BE2C (cell line): ENCODE measurements around the gene SUGP2.

Experiments
- DNase-seq: peaks from one replicate; pipeline ENCODE4 v3.0.0-alpha.2; 2020
- H3K27me3 ChIP-seq: fragments of 250-450 bp; sonication (Bioruptor Pico); 2 replicates; pipeline ENCODE4 v1.5.1; 2020; ENCODE audit warnings: mild to moderate bottlenecking
- H3K36me3 ChIP-seq: fragments of 250-450 bp; sonication (Bioruptor Pico); 2 replicates; pipeline ENCODE4 v1.5.1; 2020; ENCODE audit warnings: mild to moderate bottlenecking
- H3K4me1 ChIP-seq: fragments of 250-450 bp; sonication (Bioruptor Pico); 2 replicates; pipeline ENCODE4 v1.5.1; 2020
- H3K4me3 ChIP-seq: 2 replicates; pipeline ENCODE4 v1.5.1; 2011; ENCODE audit warnings: low read depth, low read length
- H3K9me3 ChIP-seq: fragments of 250-450 bp; sonication (Bioruptor Pico); 2 replicates; pipeline ENCODE4 v1.5.1; 2020
- CTCF ChIP-seq: IDR thresholded peaks from 2 replicates; pipeline ENCODE4 v1.5.1; 2012; ENCODE audit warnings: mild to moderate bottlenecking, low read depth, low read length

The SUGP2 gene

GRCh38 chr19:19059837-19060611, 26.7 kb upstream of the SUGP2 start:
- TF ChIP-seq CTCF: no peak

DNA sequence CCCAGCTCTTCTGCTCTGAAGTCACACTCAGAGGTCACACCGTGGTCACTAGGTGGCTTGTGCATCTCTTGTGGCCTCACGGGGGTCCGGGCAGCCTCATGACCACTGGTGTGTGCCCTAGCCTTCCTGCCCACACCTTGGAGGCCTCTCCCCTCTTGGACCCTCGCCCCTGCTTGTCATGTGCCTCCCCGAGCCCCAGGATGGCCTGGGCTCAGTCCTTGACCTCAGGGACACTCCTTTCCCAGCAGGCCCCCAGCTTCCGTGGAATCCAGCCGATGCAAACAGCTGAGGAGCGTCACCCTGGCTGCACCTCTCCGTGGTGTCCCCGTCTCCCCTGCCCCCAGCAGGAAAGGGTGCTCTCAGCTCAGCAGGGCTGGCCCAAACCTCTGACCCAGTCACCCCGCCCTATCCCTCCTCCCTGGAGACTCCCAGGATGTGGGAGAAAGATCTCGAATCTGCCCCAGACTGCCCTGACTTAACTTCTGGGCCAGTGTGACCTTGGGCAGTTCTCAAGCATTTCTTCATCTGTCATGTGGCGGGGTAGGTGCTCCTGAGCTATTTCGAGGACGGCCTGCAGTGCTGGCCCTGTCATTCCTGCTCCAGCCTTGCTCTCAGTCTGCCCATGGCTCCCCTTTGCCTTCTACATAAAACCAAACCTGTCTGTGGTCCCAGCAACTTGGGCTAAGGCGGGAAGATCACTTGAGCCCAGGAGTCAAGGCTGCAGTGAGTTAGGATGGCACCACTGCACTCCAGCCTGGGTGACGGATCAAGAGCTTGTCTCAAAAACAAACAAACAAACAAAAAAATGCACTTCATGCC, 25.9 kb upstream of the SUGP2 start:
- Histone ChIP-seq H3K36me3 (peaks cover 53% of the 10 kb centered on the region), H3K4me1 (no peaks in the 10 kb centered on the region), H3K4me3 (no peak overlapping the region), H3K27me3 (no peaks in the 10 kb centered on the region), H3K9me3 (no peaks in the 10 kb centered on the region)
- no peak for TF ChIP-seq CTCF
- DNase-seq: no peak

More at GRCh38 chr19:19059837-19060611, 26.7 kb upstream of the SUGP2 start:
- Histone ChIP-seq H3K4me1 (no peaks in the 10 kb centered on the region), H3K9me3 (no peaks in the 10 kb centered on the region), H3K4me3 (no peak overlapping the region), H3K36me3 (peaks cover 46% of the 10 kb centered on the region), H3K27me3 (no peaks in the 10 kb centered on the region)
- DNase-seq: no peak

DNA sequence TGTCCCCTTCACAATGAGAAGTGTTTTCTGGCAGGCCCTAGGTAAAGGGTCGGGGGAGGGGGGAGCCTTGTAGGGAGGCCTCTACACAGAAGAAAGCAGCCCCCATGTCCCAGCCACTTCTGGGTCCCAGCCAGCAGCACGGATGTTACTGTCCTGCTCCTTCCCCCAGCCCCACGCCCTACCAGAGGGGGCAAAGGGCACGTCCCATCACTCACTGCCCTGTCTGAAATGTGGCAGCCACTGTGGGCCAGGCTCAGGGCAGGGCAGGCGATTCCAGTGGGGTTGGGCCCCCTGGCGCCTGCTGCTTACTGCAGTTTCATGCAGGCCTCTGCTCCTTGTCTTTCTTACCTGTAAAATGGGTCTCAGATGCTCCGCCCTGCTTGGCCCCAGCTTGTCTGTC, 24.4 kb upstream of the SUGP2 start:
- Histone ChIP-seq H3K9me3 (no peaks in the 10 kb centered on the region), H3K4me3 (no peak overlapping the region), H3K36me3 (peaks cover 64% of the 10 kb centered on the region), H3K4me1 (no peaks in the 10 kb centered on the region), H3K27me3 (no peaks in the 10 kb centered on the region)
- TF ChIP-seq CTCF: no peak
- no peak for DNase-seq

DNA sequence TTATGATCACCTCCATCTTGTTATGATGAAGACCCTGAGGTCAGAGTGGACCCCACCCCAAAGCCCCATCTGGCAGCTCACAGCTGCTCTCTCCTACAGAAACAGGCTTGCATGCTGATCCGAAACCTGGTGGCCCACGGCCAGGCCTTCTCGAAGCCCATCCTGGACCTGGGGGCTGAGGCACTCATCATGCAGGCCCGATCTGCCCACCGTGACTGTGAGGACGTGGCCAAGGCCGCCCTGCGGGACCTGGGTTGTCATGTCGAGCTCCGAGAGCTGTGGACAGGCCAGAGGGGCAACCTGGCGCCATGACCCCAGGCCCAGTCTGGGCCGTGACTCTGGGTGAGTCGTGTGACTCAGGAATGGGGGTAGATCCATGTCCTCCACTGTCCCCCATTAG, 24.0 kb upstream of the SUGP2 start:
- Histone ChIP-seq H3K9me3 (no peaks in the 10 kb centered on the region), H3K36me3 (peaks cover 68% of the 10 kb centered on the region), H3K4me3 (no peak overlapping the region), H3K4me1 (no peaks in the 10 kb centered on the region), H3K27me3 (no peaks in the 10 kb centered on the region)
- DNase-seq: no peak
- no peak for TF ChIP-seq CTCF

DNA sequence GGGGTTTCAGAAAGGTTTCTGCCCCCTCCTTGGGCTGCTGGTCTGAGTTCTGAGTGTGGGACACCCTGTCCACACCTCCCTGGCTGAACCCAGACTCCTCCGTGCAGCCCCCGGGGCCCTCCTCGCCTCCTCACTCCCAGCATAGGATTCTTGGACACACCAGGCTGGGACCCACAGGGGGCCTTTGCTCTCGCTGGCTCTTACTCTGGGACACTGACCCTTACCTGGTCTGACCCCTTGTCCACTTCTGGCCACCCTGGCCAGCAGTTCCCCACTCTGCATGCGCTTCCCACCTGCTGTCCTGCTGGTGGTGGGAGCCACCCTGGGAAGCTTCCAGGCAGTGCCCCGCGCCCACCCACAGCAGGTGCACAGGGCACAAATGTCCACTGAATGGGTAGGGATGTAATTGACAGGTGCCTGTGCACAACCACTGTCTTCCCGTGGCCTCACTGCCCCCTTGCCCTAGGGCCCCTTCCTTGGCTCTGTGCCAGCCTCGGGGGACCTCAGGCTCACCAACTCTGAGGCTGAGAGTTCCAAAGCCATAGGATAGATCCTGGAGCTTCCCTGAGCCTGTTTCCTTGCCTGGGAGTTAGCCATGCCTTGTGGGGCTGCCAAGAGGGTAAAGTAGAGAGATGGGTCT, 23.4 kb upstream of the SUGP2 start:
- no peaks in the 10 kb centered on the region for H3K4me1 ChIP-seq

More for the DNA sequence above, 23.4 kb upstream of the SUGP2 start:
- Histone ChIP-seq H3K9me3 (no peaks in the 10 kb centered on the region), H3K27me3 (no peaks in the 10 kb centered on the region), H3K4me3 (no peak overlapping the region), H3K36me3 (peaks cover 70% of the 10 kb centered on the region)
- no peak for DNase-seq
- TF ChIP-seq CTCF: no peak
